Measurements from ENCODE around the gene BSN.

DNA sequence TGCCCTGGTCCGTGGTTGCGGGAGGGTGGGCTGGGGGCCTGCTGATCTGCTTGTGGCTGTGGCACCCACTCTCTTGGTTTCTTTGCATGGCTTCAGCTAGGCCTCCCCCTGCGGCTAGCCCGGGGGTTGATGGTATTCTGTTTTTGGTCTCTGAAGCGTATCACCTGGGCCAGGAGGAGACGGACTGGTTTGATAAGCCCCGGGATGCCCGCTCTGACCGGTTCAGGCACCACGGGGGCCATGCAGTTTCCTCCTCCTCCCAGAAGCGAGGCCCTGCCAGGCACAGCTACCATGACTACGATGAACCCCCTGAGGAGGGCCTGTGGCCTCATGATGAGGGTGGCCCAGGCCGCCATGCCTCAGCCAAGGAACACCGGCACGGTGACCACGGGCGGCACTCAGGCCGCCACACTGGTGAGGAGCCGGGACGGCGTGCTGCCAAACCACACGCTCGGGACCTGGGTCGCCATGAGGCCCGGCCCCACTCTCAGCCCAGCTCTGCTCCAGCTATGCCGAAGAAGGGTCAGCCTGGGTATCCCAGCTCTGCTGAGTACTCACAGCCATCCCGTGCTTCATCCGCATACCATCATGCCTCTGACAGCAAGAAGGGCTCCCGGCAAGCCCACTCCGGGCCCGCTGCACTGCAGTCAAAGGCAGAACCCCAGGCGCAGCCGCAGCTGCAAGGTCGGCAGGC is 108.6 kb downstream of the BSN start:
- TF ChIP-seq, protein P1, sequence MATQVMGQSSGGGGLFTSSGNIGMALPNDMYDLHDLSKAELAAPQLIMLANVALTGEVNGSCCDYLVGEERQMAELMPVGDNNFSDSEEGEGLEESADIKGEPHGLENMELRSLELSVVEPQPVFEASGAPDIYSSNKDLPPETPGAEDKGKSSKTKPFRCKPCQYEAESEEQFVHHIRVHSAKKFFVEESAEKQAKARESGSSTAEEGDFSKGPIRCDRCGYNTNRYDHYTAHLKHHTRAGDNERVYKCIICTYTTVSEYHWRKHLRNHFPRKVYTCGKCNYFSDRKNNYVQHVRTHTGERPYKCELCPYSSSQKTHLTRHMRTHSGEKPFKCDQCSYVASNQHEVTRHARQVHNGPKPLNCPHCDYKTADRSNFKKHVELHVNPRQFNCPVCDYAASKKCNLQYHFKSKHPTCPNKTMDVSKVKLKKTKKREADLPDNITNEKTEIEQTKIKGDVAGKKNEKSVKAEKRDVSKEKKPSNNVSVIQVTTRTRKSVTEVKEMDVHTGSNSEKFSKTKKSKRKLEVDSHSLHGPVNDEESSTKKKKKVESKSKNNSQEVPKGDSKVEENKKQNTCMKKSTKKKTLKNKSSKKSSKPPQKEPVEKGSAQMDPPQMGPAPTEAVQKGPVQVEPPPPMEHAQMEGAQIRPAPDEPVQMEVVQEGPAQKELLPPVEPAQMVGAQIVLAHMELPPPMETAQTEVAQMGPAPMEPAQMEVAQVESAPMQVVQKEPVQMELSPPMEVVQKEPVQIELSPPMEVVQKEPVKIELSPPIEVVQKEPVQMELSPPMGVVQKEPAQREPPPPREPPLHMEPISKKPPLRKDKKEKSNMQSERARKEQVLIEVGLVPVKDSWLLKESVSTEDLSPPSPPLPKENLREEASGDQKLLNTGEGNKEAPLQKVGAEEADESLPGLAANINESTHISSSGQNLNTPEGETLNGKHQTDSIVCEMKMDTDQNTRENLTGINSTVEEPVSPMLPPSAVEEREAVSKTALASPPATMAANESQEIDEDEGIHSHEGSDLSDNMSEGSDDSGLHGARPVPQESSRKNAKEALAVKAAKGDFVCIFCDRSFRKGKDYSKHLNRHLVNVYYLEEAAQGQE (IDR thresholded peaks at IDR 0.05; ENCODE audit: insufficient read depth in 1 of 2, low read depth in 2 of 2, low read length in 2 of 2) = no peak
- TF ChIP-seq TAF1 (IDR thresholded peaks at IDR 0.05; ENCODE audit: borderline replicate concordance, insufficient read depth, low read length) (no peak), POLR2AphosphoS5 (IDR thresholded peaks at IDR 0.05; ENCODE audit: low read depth, low read length) (no peak), SIN3A (IDR thresholded peaks at IDR 0.05; ENCODE audit: borderline replicate concordance, insufficient read depth, low read length) (no peak), FOXP2 (optimal IDR thresholded peaks at IDR 0.05; ENCODE audit: borderline replicate concordance, extremely low read depth, extremely low read length, insufficient read depth) (no peak)
